Urinary bladder (tissue), 2 donors: Measurements from ENCODE around the gene ZNF649. TPM values are rescaled to one million over a fixed set of nuclear protein-coding genes. Genes with fewer than 3 reads are reported as not detected.

Experiments used
- polyA plus RNA-seq: library from polyadenylated mRNA; stranded (reverse); fragments of 200-250 nt; gene quantifications from one replicate; pipeline ENCODE4 v1.2.3, GENCODE V29; 2013
- total RNA-seq: library from RNA; depleted of rRNA; stranded (reverse); fragments of >200 nt; gene quantifications from one replicate; pipeline ENCODE4 v1.2.3, GENCODE V29; 2014
- donor health status: healthy.

The ZNF649 gene
- total and polyA plus RNA-seq, 2 donors, result 12.4 to 16.6 TPM

Other genes starting within 250 kb of the ZNF649 start
- gene SPACA6, start 211.7 kb downstream of the ZNF649 start, total RNA-seq, result 6.3 TPM
- 19.3 TPM for gene SPACA6, start 211.7 kb downstream of the ZNF649 start, polyA plus RNA-seq
- gene HAS1, start 181.0 kb downstream of the ZNF649 start, total RNA-seq, result 0.32 TPM
- gene HAS1, start 181.0 kb downstream of the ZNF649 start, polyA plus RNA-seq, result 1.2 TPM
- 7.1 TPM for gene FPR1, start 153.1 kb downstream of the ZNF649 start, total RNA-seq
- gene FPR1, start 153.1 kb downstream of the ZNF649 start, polyA plus RNA-seq, result 15.7 TPM
- 1.0 TPM for gene FPR2, start 143.8 kb downstream of the ZNF649 start, total RNA-seq
- 4.9 TPM for gene FPR2, start 143.8 kb downstream of the ZNF649 start, polyA plus RNA-seq
- gene FPR3, start 109.9 kb downstream of the ZNF649 start, total RNA-seq, result 1.0 TPM
- gene FPR3, start 109.9 kb downstream of the ZNF649 start, polyA plus RNA-seq, result 5.8 TPM
- gene ZNF577, start 17.1 kb downstream of the ZNF649 start, total RNA-seq, result 26.8 TPM
- 17.2 TPM for gene ZNF577, start 17.1 kb downstream of the ZNF649 start, polyA plus RNA-seq
- gene ZNF613, start 22.5 kb upstream of the ZNF649 start, total RNA-seq, result 11.3 TPM
- 4.3 TPM for gene ZNF613, start 22.5 kb upstream of the ZNF649 start, polyA plus RNA-seq
- gene ZNF350, start 81.8 kb upstream of the ZNF649 start, total RNA-seq, result 19.7 TPM
- 9.0 TPM for gene ZNF350, start 81.8 kb upstream of the ZNF649 start, polyA plus RNA-seq
- gene ZNF615, start 103.2 kb upstream of the ZNF649 start, total RNA-seq, result 28.3 TPM
- 8.1 TPM for gene ZNF615, start 103.2 kb upstream of the ZNF649 start, polyA plus RNA-seq
- gene ZNF614, start 123.4 kb upstream of the ZNF649 start, total RNA-seq, result 21.1 TPM
- 6.5 TPM for gene ZNF614, start 123.4 kb upstream of the ZNF649 start, polyA plus RNA-seq
- 28.6 TPM for gene ZNF432, start 143.8 kb upstream of the ZNF649 start, total RNA-seq
- gene ZNF432, start 143.8 kb upstream of the ZNF649 start, polyA plus RNA-seq, result 5.7 TPM
- 62.0 TPM for gene ZNF841, start 190.7 kb upstream of the ZNF649 start, total RNA-seq
- 7.0 TPM for gene ZNF841, start 190.7 kb upstream of the ZNF649 start, polyA plus RNA-seq
- 26.1 TPM for gene ZNF616, start 234.9 kb upstream of the ZNF649 start, total RNA-seq
- 4.9 TPM for gene ZNF616, start 234.9 kb upstream of the ZNF649 start, polyA plus RNA-seq